ENCODE measurements around the gene GNAI3. TPM values are rescaled to one million over a fixed set of nuclear protein-coding genes. Genes with fewer than 3 reads are reported as not detected.

Gene GNAI3
- total and polyA plus RNA-seq, 2 donors (not counting 1 experiment from before 2014, with no cell fraction given), result 11.4 to 14.4 TPM

DNA sequence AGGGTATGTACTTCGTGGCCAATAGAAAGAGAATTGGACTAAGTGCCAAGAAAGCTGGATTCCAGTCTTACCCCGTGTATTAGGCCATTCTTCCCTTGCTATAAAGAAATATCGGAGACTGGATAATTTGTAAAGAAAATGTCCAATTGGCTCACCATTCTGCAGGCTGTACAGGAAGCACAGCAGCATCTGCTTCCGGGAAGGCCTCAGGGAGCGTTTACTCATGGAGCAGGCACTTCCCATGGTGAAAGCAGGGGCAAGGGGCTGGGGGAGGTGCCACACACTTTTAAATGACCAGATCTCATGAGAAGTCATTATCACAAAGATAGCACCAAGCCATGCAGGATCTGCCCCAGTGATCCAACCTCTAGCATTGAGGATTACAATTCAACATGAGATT lies 31.1 kb upstream of the GNAI3 start:
- H3K36me3 ChIP-seq (ENCODE audit: control insufficient read depth, insufficient read depth, low read length), result no peaks in the 10 kb centered on the region
- no peak overlapping the region for H3K9ac ChIP-seq (ENCODE audit: insufficient read depth, low read length)
- no peak for DNase-seq (ENCODE audit: low read depth in 2 of 2)

GRCh38 chr1:109521002-109521951 lies 27.1 kb upstream of the GNAI3 start:
- no peaks in the 10 kb centered on the region for H3K4me1 ChIP-seq (ENCODE audit: control insufficient read depth, extremely low read depth, insufficient read depth, low read length)
- H3K79me2 ChIP-seq (ENCODE audit: control insufficient read depth, insufficient read depth, low read length), result no peaks in the 10 kb centered on the region
- H3K4me2 ChIP-seq (ENCODE audit: extremely low read depth, insufficient read depth, low read length), result no peak overlapping the region
- no peak overlapping the region for H2AFZ ChIP-seq (ENCODE audit: low read length)
- H3K4me3 ChIP-seq (replicated peaks in 1 of 4; ENCODE audit: control extremely low read depth in 1 of 4, insufficient read depth in 1 of 4, low read depth in 3 of 4, low read length in 4 of 4), result no peak overlapping the region
- no peak overlapping the region for H3K9ac ChIP-seq (ENCODE audit: insufficient read depth, low read length)
- peaks cover 21% of the 10 kb centered on the region for H3K27me3 ChIP-seq (ENCODE audit: control insufficient read depth, insufficient read depth, low read length)
- no peaks in the 10 kb centered on the region for H4K20me1 ChIP-seq (ENCODE audit: control insufficient read depth, extremely low read depth, insufficient read depth, low read length)
- TF ChIP-seq EZH2 (IDR thresholded peaks at IDR 0.05; ENCODE audit: low read length, missing control alignments), result no peak
- TF ChIP-seq, protein P1, sequence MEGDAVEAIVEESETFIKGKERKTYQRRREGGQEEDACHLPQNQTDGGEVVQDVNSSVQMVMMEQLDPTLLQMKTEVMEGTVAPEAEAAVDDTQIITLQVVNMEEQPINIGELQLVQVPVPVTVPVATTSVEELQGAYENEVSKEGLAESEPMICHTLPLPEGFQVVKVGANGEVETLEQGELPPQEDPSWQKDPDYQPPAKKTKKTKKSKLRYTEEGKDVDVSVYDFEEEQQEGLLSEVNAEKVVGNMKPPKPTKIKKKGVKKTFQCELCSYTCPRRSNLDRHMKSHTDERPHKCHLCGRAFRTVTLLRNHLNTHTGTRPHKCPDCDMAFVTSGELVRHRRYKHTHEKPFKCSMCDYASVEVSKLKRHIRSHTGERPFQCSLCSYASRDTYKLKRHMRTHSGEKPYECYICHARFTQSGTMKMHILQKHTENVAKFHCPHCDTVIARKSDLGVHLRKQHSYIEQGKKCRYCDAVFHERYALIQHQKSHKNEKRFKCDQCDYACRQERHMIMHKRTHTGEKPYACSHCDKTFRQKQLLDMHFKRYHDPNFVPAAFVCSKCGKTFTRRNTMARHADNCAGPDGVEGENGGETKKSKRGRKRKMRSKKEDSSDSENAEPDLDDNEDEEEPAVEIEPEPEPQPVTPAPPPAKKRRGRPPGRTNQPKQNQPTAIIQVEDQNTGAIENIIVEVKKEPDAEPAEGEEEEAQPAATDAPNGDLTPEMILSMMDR (conservative IDR thresholded peaks at IDR 0.05 in 1 of 2, IDR thresholded peaks at IDR 0.05 in 1 of 2; ENCODE audit: low read depth in 1 of 2, low read length in 2 of 2), result no peak
- H3K27ac ChIP-seq (ENCODE audit: insufficient read depth, low read length), result no peak overlapping the region
- no peak for DNase-seq (ENCODE audit: low read depth in 2 of 2)
- H3K9me3 ChIP-seq (ENCODE audit: control insufficient read depth, insufficient read depth, low read depth, low read length), result no peaks in the 10 kb centered on the region
- no peaks in the 10 kb centered on the region for H3K36me3 ChIP-seq (ENCODE audit: control insufficient read depth, insufficient read depth, low read length)

More for the DNA sequence above, 31.1 kb upstream of the GNAI3 start:
- Histone ChIP-seq H4K20me1 (ENCODE audit: control insufficient read depth, extremely low read depth, insufficient read depth, low read length) (no peaks in the 10 kb centered on the region), H3K4me2 (ENCODE audit: extremely low read depth, insufficient read depth, low read length) (no peak overlapping the region), H3K4me1 (ENCODE audit: control insufficient read depth, extremely low read depth, insufficient read depth, low read length) (no peaks in the 10 kb centered on the region), H3K79me2 (ENCODE audit: control insufficient read depth, insufficient read depth, low read length) (no peaks in the 10 kb centered on the region), H3K27me3 (ENCODE audit: control insufficient read depth, insufficient read depth, low read length) (peaks cover 12% of the 10 kb centered on the region), H2AFZ (ENCODE audit: low read length) (no peak overlapping the region), H3K4me3 (replicated peaks in 1 of 4; ENCODE audit: control extremely low read depth in 1 of 4, insufficient read depth in 1 of 4, low read depth in 3 of 4, low read length in 4 of 4) (no peak overlapping the region), H3K27ac (ENCODE audit: insufficient read depth, low read length) (no peak overlapping the region), H3K9me3 (ENCODE audit: control insufficient read depth, insufficient read depth, low read depth, low read length) (no peaks in the 10 kb centered on the region)
- TF ChIP-seq, protein P1 (conservative IDR thresholded peaks at IDR 0.05 in 1 of 2, IDR thresholded peaks at IDR 0.05 in 1 of 2; ENCODE audit: low read depth in 1 of 2, low read length in 2 of 2), result no peak
- TF ChIP-seq EZH2 (IDR thresholded peaks at IDR 0.05; ENCODE audit: low read length, missing control alignments), result no peak

- DNase-seq (ENCODE audit: low read depth in 2 of 2), result no peak
- Histone ChIP-seq H2AFZ (ENCODE audit: low read length) (no peak overlapping the region), H3K4me2 (ENCODE audit: extremely low read depth, insufficient read depth, low read length) (no peak overlapping the region)
Measured at GRCh38 chr1:109522026-109522425, 26.4 kb upstream of the GNAI3 start.

More at GRCh38 chr1:109522026-109522425, 26.4 kb upstream of the GNAI3 start:
- Histone ChIP-seq H3K79me2 (ENCODE audit: control insufficient read depth, insufficient read depth, low read length) (no peaks in the 10 kb centered on the region), H3K4me1 (ENCODE audit: control insufficient read depth, extremely low read depth, insufficient read depth, low read length) (no peaks in the 10 kb centered on the region), H3K9ac (ENCODE audit: insufficient read depth, low read length) (no peak overlapping the region), H3K36me3 (ENCODE audit: control insufficient read depth, insufficient read depth, low read length) (no peaks in the 10 kb centered on the region), H3K27ac (ENCODE audit: insufficient read depth, low read length) (no peak overlapping the region), H4K20me1 (ENCODE audit: control insufficient read depth, extremely low read depth, insufficient read depth, low read length) (no peaks in the 10 kb centered on the region), H3K27me3 (ENCODE audit: control insufficient read depth, insufficient read depth, low read length) (peaks cover 21% of the 10 kb centered on the region), H3K4me3 (replicated peaks in 1 of 4; ENCODE audit: control extremely low read depth in 1 of 4, insufficient read depth in 1 of 4, low read depth in 3 of 4, low read length in 4 of 4) (no peak overlapping the region), H3K9me3 (ENCODE audit: control insufficient read depth, insufficient read depth, low read depth, low read length) (no peaks in the 10 kb centered on the region)
- TF ChIP-seq EZH2 (IDR thresholded peaks at IDR 0.05; ENCODE audit: low read length, missing control alignments), result no peak
- TF ChIP-seq, protein P1 (conservative IDR thresholded peaks at IDR 0.05 in 1 of 2, IDR thresholded peaks at IDR 0.05 in 1 of 2; ENCODE audit: low read depth in 1 of 2, low read length in 2 of 2), result no peak
